Kidney (tissue), 14 donors: ENCODE results near the gene STAB2. TPM values are rescaled to one million over a fixed set of nuclear protein-coding genes. Genes with fewer than 3 reads are reported as not detected.

ENCODE experiments used
- DNase-seq, 5 donors: peaks; one replicate each; pipeline ENCODE4 v3.0.0-alpha.2; 2013 to 2020
- FAIRE-seq: peaks from 2 replicates; lab custom pipeline; 2012; peaks lifted over from hg19 to GRCh38; lab: Jason Lieb, UNC
- H3K27ac ChIP-seq, 2 donors: one replicate each; pipeline ENCODE4 v1.7.0; 2013; ENCODE audit warnings: low read depth in 2 of 2, low read length in 2 of 2, inconsistent platforms in 1 of 2
- H3K27me3 ChIP-seq: one replicate; pipeline ENCODE4 v1.7.1; 2013; ENCODE audit warnings: low read length, inconsistent platforms; ENCODE audit not compliant: control insufficient read depth, insufficient read depth
- H3K36me3 ChIP-seq, 3 donors: one replicate each; pipeline versions ENCODE4 v1.7.0 to v1.7.1; 2013; ENCODE audit warnings: low read length in 3 of 3, control low read depth in 1 of 3, inconsistent platforms in 1 of 3; ENCODE audit not compliant: insufficient read depth in 3 of 3, control insufficient read depth in 2 of 3
- H3K4me1 ChIP-seq, 3 donors: one replicate each; pipeline versions ENCODE4 v1.7.0 to v1.7.1; 2013; ENCODE audit warnings: low read length in 3 of 3, inconsistent platforms in 1 of 3, low read depth in 1 of 3; ENCODE audit not compliant: control insufficient read depth in 2 of 3, insufficient read depth in 2 of 3
- H3K4me3 ChIP-seq, 3 donors: one replicate each; pipeline versions ENCODE4 v1.7.0 to v1.8.1; 2013; ENCODE audit warnings: low read length in 3 of 3, control low read depth in 1 of 3, inconsistent platforms in 1 of 3
- H3K9ac ChIP-seq, 3 donors: one replicate each; pipeline versions ENCODE4 v1.7.0 to v1.7.1; 2013; ENCODE audit warnings: low read length in 3 of 3, control low read depth in 1 of 3, inconsistent platforms in 1 of 3
- H3K9me3 ChIP-seq, 3 donors: one replicate each; pipeline versions ENCODE4 v1.7.0 to v1.7.1; 2013; ENCODE audit warnings: low read length in 3 of 3, control low read depth in 1 of 3, inconsistent platforms in 1 of 3; ENCODE audit not compliant: control insufficient read depth in 2 of 3, insufficient read depth in 1 of 3
- intact Hi-C: fragments of 100-400 bp; cut with DNase I; formaldehyde crosslinking; loops from one replicate; pipeline ENCODE4 v1.11.1; 2022
- polyA plus RNA-seq: library from polyadenylated mRNA; stranded (reverse); fragments of 350-450 nt; fragmentation: Illumina TruSeq; extraction: RNeasy Lipid Tissue Mini Kit (QIAGEN cat#74804); gene quantifications from one replicate; pipeline ENCODE4 v1.2.3, GENCODE V29; 2014; ENCODE audit warnings: low read depth, low replicate concordance; ENCODE audit not compliant: insufficient read depth
- total RNA-seq: library from RNA; stranded (reverse); fragmentation: NEBNext Ultra II Directional; extraction: Animal tissue kit (Norgen Biotek cat#: 25700); gene quantifications from one replicate; pipeline ENCODE4 v1.2.1, GENCODE V29; 2021
- TF ChIP-seq, protein P1 (sequence below): IDR thresholded peaks from 3 replicates; pipeline ENCODE4 v1.5.1; 2012; ENCODE audit warnings: mild to moderate bottlenecking, moderate library complexity, borderline replicate concordance; ENCODE audit not compliant: insufficient read depth; ENCODE audit errors: extremely low read depth
- donor health status: control.
- donor health status: control.
- donor health status: control.
- donor health status: control.
- donor health status: control.
- donor health status: DM: yes; HTN: yes; CAD: no.
- donor health status: Normal renal cell carcinoma (clear cell type).

Gene STAB2
- total and polyA plus RNA-seq, 2 donors from 2014 or later, result 0.16 TPM; not detected in 1

DNA sequence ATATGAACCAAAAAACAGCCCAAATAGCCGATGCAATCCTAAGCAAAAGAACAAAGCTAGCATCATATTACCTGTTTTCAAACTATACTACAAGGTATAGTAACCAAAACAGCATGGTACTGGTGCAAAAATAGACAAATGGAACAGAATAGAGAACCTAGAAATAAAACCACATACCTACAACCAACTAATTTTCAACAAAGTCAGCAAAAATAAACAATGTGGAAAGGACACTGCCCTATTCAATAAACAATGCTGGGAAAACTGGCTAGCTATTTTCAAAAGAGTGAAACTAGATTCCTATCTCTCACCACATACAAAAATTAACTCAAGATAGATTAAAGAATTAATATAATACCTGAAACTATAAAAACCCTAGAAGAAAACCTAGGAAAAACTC, 17.8 kb upstream of the STAB2 start:
- TF ChIP-seq, protein P1, sequence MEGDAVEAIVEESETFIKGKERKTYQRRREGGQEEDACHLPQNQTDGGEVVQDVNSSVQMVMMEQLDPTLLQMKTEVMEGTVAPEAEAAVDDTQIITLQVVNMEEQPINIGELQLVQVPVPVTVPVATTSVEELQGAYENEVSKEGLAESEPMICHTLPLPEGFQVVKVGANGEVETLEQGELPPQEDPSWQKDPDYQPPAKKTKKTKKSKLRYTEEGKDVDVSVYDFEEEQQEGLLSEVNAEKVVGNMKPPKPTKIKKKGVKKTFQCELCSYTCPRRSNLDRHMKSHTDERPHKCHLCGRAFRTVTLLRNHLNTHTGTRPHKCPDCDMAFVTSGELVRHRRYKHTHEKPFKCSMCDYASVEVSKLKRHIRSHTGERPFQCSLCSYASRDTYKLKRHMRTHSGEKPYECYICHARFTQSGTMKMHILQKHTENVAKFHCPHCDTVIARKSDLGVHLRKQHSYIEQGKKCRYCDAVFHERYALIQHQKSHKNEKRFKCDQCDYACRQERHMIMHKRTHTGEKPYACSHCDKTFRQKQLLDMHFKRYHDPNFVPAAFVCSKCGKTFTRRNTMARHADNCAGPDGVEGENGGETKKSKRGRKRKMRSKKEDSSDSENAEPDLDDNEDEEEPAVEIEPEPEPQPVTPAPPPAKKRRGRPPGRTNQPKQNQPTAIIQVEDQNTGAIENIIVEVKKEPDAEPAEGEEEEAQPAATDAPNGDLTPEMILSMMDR, result no peak
- H3K9ac ChIP-seq, result no peak overlapping the region
- no peak for DNase-seq

DNA sequence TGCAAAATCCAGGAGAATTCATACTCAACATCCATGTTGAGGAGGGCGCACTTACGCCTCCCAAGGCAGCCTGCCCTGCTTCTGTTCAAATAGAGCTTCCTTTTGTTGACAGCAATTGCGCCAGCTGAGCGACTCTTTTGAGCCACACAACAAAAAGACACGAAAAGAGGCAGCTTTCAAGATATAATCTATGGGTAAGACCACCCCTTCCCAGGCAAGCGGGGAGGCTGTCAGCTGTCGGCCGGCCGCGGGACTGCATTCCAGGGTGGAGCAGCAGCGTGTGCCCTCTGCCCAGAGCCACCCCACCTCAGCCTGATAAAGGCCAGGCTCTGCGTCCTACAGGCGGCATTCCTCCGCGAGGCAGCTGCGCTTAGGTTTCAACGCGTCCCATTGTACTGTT, 15.8 kb upstream of the STAB2 start:
- H3K9me3 ChIP-seq, result no peaks in the 10 kb centered on the region
- no peaks in the 10 kb centered on the region for H3K4me1 ChIP-seq
- H3K27me3 ChIP-seq, result no peaks in the 10 kb centered on the region
- intact Hi-C loops, result no loop called here
- H3K27ac ChIP-seq, result no peak overlapping the region
- no peak for FAIRE-seq
- no peak overlapping the region for H3K4me3 ChIP-seq
- DNase-seq, result peak; percentile 34 to 66 (median 47)
- TF ChIP-seq, protein P1, result no peak
- H3K9ac ChIP-seq, result no peak overlapping the region
- no peaks in the 10 kb centered on the region for H3K36me3 ChIP-seq

More for the DNA sequence above, 17.8 kb upstream of the STAB2 start:
- intact Hi-C loops, result no loop called here
- Histone ChIP-seq H3K4me1 (no peaks in the 10 kb centered on the region), H3K4me3 (no peak overlapping the region), H3K27ac (no peak overlapping the region), H3K9me3 (peaks cover 0 to 14% (median 2%) of the 10 kb centered on the region in 3 donors), H3K36me3 (no peaks in the 10 kb centered on the region), H3K27me3 (no peaks in the 10 kb centered on the region)
- FAIRE-seq, result no peak

- H3K27ac ChIP-seq, result no peak overlapping the region
- H3K36me3 ChIP-seq, result no peaks in the 10 kb centered on the region
- FAIRE-seq (no peak), DNase-seq (no peak)
- H3K4me3 ChIP-seq, result no peak overlapping the region
- TF ChIP-seq, protein P1, result no peak
- no peaks in the 10 kb centered on the region for H3K27me3 ChIP-seq
- no peaks in the 10 kb centered on the region for H3K9me3 ChIP-seq
- intact Hi-C loops, result no loop called here
- H3K4me1 ChIP-seq, result no peaks in the 10 kb centered on the region
- no peak overlapping the region for H3K9ac ChIP-seq
Measured at GRCh38 chr12:103572312-103573045, 14.6 kb upstream of the STAB2 start.

- Histone ChIP-seq H3K4me3 (no peak overlapping the region), H3K9me3 (no peaks in the 10 kb centered on the region), H3K27me3 (no peaks in the 10 kb centered on the region), H3K9ac (no peak overlapping the region), H3K27ac (no peak overlapping the region), H3K4me1 (no peaks in the 10 kb centered on the region), H3K36me3 (no peaks in the 10 kb centered on the region)
- TF ChIP-seq, protein P1, result no peak
- intact Hi-C loops, result no loop called here
- FAIRE-seq (no peak), DNase-seq (no peak)
Measured at GRCh38 chr12:103573185-103573584, 13.9 kb upstream of the STAB2 start.
